DMS 273 (cell line): ENCODE measurements around the gene RAB21.

Source experiments
- DNase-seq: peaks from one replicate; lab custom pipeline; 2025; ENCODE audit not compliant: unreplicated experiment; lab: John Stamatoyannopoulos, UW

RAB21 gene, protein sequence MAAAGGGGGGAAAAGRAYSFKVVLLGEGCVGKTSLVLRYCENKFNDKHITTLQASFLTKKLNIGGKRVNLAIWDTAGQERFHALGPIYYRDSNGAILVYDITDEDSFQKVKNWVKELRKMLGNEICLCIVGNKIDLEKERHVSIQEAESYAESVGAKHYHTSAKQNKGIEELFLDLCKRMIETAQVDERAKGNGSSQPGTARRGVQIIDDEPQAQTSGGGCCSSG

DNA sequence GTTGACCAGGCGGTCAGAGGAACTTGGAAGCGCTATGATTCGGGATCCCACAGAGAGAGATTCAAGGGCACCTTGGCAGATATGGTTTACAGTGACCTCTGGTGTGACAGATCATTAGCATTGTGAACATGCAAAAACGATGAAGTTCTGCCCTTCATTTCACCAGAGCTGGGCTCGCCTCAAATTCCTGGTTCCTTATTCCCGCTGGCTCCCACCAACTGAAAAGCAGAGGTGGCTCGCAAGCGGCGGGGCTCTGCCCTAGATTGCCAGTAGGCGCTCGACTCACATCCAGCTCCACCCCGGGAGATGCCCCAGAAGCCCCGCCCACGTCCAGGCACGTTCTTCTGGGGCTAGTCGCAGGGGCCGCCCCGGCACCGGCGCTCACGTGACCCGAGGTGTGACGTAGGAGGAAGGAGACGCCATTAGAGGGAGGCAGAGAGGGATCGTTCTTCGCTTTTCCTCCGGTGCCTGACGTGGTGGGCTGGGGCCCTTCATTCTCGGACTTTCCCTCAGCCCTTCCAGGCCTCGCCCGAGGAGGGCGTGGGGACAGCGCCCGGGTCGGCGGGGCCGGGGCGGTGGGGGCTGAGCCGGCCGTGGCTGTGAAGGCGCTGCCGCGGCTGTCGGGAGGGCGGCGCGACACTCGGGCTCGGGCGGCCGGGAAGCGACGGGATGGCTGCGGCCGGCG, at the start of gene RAB21:
TSS of gene RAB21 (plus strand) at position 403 of the 685 bp plus-strand sequence. CDS start at position 670, 267 bp downstream.
- peak; percentile 98 for DNase-seq

DNA sequence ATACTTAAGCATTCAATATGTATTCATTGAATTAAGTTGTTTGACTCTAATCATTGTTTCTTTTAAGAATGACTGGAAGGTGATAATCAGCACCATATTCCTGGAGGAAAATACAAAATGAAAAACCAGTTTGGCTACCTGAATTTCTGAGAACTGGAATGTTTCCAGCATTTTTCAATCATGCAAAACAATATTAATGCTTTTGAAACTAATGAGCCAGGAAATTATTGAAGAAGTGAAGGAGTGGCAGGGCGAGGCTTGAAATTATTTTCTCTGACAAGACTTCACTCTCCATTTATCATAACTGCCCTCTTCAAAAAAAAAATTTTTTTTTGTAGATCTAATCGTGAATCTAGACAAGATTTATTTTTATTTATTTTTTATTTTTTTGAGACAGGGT, 49.7 kb upstream of the RAB21 start:
- no peak for DNase-seq

DNA sequence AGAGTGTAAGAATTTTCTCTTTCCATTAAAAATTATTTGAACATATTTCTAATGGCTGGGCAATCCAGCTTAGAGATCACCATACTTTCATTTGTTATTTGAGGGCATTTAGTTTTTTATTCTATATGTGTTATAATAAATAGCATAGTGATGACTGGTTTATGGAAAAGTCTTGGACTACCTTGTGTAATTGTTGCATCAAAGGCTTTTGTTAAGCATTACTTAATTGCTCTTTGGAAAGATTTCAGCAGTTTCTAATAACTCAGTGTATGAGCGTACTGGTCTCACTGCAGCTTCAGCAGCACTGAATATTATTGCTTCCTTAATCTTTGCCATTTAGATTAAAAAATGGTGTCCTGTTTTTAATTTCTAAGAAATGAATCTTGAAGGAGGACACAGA, 46.0 kb upstream of the RAB21 start:
- DNase-seq, result no peak

DNA sequence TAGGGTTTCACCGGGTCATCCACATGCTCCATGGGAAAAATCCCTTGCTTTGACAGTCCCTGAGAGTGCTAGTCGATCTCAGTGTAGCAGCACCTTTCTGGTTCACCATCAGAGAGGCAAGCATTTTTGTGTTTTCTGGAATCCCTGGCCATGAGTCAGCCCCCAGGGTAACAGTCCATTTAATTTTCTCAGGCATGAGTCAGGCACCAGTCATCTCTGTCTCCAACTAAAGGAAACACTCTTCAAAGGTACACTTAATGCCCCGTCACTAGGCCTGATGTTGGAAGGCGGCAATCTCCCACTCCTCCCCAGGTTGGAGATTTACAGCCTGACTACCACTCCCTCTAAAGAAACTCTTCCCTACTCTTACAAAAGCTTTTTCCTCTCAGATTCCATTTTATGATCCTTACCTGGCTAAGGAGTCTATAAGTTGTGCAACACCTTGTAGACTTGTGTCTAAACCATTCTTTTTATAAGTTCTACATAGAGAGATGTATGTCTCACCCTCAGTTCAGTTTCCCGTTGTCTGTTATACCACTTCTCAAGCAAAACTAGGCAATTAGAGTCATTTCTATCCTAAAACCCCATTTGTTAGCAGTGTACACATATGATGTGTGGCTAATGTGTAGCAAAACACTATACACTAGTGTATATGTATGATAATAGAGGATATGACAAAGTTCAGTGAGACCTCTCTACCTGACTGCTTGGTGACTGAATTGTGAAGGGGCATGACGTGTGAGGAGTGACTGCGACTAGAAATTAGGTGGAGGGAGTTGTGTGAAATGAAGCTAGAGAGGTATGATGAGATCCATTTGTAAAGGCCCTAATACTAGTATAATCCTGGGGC, 44.2 kb upstream of the RAB21 start:
- no peak for DNase-seq

DNA sequence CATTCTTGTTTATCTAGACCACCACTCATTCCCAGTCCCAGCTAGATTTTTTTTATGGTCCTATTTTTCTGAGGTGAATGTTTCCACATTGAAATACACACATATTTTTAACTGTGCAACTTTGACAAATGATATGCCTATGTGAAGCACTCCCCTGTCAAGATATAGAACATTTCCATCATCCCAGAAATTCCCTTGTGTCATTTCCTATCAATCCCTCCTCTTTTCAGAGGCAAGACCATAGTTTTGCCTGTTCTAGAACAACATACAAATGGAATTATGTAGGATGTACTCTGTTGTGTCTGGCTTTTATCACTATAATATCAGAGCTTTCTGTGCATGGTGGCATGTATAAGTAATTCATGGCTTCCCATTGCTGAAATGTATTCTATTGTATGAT, 36.1 kb upstream of the RAB21 start:
- no peak for DNase-seq

DNA sequence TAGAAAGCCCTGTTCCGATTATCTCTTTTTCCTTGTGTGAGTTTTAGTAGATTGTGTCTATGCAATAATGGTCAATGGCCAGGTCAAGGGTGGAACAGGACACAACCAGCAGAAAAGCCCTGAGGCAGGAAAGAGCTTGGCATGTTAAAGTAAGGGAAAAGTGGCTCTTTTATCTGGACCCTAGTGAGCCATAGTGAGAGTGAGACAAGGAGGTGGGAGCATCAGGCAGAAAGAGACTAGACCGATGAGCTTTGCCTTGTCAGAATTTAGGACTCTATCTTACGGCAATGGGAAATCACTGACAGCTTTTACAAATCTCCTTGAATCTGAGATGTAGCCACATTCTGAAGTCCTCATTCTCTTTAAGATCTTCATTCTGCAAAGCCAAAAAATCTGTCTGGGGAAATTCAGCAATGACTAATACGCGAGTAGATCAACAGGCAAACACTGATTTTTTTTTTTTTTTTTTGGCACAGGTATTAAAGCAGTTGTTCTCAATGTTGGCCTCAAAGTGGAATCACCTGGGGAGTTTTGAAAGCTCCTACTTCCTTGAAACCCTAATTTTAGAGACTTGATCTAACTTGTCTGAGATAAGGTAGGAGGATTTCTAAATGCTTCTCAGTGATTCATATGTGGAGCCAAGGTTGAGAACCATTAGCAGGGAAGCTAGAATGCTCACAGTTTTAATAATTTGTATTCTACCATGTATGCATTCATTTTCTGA, 34.9 kb upstream of the RAB21 start:
- no peak for DNase-seq

DNA sequence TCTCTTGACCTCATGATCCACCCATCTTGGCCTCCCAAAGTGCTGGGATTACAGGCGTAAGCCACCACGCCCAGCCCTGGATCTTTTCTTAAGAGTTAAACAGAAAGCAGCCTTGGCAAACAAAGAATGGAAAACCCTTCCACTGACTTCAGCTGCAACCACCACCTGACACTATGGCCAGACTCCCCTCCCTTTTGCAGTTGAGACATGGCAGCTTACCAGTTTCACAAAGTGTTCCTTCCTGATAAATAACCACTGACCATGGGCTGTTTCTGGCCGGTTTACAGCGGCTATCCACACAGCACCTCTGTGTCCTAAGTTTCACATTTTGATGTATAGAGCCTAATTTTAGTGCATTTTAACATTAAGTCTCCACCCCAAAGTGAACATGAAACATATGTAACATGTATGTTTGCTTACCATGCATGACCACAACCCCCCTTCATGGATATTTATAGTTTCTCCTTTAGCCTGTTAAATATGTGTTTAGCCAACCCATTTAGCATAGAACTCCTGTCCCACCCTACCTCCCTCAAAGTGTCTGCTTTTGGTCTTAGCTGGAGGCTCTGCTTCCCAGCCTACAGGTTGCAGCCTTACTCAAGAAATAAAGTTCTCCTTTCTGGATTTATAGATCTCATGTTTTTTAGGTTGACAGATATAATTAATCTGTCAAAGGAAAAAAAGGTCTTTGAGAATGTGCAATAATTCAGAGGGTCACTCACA, 32.7 kb upstream of the RAB21 start:
- no peak for DNase-seq

DNA sequence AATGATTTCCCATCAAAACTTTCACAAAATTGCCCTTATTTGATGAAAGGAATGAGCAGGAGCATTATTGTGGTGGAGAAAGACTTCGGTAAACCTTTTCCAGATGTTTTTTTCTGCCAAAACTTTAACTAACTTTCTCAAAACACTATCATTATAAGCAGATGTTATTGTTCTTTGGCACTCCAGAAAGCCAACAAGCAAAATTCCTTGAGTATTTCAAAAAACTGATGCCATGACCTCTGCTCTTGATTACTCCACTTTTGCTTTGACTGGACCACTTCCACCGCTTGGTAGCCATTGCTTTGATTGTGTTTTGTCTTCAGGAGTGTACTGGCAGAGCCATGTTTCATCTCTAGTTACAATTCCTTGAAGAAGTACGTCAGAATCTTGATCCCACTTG, 29.7 kb upstream of the RAB21 start:
- DNase-seq, result no peak

DNA sequence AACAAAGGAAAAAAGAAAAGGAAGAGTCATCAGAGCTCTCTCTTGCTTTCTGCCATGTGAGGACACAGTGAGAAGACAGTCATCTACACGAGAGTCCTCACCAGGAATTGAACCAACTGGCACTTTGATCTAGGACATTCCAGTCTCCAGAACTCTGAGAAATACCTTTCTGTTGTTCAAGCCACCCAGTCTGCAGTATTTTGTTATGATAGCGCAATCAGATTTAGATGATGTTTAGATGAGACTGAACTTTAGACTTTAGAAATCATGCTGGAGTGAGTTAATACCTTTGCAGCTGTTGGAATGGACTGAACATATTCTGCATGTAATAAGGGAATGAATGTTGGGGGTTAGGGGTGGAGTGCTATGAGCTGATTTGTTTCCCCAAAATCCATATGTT, 28.1 kb upstream of the RAB21 start:
- DNase-seq, result no peak

DNA sequence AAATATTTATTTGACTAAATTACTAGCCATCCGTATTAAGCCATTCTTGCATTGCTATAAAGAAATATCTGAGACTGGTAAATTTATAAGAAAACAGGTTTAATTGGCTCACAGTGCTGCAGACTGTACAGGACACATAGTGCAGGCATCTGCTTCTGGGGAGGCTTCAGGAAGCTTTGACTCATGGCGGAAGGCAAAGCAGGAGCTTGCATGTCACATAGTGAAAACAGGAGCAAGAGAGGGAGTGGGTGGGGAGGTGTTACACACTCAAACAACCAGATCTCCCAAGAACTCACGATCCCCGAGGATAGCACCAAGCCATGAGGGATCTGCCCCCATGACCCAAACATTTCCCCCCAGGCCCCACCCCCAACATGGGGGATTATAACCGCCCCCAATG, 26.7 kb upstream of the RAB21 start:
- no peak for DNase-seq

DNA sequence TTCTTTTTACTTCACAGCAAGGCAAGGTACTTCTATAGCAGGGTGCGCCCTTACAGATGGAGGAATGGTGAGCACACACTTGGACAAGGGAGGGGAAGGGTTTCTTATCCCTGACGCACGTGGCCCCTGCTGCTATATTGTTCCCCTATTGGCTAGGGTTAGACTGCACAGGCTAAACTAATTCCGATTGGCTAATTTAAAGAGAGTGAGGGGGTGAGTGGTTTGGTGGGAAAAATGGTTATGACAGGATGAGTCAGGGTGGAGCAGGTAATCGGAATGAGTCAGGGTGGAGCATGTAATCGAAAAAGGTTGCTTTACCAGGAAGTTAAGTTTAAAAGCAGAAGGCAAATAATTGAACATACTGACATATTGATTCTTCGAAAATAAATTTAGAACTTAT, 23.7 kb upstream of the RAB21 start:
- DNase-seq, result no peak

DNA sequence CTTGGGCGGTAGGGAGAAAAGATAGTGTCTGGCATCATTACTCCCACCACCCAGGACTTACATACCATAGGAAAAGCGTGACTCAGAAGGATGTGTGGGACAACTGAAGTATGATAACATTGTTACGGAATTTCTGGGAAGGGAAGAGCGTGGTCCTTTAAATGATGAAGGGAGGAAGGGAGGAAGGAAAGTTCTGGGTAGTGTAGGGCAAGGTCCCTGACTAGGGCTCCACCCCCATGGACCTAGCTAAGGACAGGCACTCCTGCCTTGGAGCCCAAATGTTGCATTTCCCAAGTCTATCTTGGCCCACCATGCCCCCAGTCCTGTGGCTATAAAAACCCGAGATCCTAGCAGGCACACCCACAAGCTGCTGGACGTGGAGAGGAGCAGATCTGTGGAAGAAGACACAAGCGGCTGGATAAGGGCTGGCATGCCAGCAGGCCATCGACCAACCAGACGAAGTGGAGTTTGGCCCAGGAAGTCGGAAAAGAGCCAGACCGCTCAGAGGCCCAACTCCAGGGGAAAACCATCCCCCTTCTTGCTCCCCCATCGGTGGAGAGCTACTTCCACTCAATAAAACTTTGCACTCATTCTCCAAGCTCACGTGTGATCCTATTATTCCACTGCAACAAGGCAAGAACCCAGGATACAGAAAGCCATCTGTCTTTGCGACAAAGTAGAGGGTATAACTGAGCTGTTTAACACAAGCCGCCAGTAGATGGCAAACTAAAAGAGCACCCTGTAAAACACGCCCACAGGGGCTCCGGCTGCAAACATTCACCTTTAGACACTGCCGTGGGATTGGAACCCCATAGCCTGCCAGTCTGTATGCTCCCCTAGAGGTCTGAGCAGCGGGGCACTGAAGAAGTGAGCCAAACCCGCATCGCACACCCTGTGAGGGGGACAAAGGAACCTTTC, 23.0 kb upstream of the RAB21 start:
- peak; percentile 18 for DNase-seq

DNA sequence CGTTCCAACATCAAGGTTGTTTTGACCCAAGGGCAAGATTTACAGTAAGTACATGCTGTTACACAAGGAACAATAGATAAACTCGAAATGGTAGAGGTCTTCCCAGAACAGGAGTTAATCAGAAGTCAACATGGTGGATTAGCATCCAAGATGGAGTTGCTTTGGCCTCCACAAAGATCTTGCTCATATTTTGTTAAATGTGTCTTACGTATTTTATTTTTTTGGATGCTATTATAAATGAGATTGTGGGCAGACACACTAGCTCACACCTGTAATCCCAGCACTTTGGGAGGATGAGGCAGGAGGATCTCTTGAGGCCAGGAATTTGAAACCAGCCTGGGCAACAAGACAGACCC, 22.3 kb upstream of the RAB21 start:
- no peak for DNase-seq

DNA sequence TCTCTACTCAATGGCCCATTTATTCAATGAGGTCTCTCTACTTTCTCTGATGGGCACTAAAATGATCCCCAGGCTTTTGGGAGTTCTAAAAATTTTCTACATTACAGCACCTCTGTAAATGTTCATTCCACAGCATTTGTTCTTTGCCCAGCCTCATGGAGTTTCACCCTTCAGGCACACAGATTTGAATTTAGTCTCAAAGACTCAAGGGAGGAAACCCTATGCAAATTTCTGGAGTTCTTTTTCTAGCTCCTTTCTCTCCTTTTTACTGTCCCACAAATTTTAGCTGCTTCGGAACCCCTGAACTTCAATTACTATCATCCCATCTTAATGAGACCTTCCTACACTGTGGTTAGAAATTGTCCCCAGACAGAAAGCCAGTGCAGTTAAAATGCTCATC, 17.5 kb upstream of the RAB21 start:
- no peak for DNase-seq

DNA sequence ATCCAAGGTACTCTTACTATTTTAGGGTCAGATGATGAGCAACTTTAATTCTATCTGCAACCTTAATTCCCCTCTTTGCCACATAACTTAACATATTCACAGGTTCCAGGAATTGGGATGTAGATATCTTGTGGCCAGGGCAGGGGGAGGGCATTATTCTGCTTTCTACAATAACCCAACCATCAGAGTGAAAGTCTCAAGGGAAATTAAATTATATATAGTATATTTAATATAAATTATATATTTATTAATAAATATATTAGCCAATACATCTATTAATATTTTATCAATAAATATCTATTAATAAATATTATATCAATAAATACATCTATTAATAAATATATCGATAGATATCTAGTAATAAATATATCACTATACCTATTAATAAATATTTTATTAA, 11.7 kb upstream of the RAB21 start:
- no peak for DNase-seq

DNA sequence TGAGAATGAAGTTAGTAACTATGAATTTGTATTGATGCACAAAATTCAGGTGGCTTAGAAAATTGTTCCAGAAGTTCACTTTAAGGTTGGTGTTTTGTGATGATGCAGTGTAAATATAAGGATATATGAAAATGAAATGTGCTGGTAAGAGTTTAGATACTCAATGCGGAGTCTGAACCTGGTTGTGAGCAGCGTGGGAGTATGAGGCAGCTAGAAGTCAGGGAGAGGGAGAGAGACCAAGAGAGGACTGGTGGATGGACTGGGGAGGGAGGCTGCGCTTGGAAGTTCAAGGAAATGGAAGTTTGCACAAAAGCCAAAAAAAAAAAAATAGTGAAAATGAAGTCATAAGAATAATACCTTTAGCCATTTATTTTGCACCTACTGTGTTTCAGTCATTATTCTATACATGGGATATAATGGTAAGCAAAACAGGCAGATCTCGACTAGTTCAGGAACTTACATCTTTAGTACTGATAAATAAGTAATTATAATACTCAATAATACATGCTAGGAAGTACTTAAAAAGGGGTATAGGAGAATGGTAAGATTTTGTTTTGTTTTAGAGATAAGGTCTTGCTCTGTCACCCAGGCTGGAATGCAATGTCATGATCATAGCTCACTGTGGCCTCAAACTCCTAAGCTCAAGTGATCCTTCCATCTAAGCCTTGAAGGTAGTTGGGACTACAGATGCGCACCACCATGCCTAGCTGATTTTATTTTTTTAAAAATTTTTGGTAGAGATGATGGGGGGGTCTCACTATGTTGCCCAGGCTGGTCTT, 10.0 kb upstream of the RAB21 start:
- no peak for DNase-seq

DNA sequence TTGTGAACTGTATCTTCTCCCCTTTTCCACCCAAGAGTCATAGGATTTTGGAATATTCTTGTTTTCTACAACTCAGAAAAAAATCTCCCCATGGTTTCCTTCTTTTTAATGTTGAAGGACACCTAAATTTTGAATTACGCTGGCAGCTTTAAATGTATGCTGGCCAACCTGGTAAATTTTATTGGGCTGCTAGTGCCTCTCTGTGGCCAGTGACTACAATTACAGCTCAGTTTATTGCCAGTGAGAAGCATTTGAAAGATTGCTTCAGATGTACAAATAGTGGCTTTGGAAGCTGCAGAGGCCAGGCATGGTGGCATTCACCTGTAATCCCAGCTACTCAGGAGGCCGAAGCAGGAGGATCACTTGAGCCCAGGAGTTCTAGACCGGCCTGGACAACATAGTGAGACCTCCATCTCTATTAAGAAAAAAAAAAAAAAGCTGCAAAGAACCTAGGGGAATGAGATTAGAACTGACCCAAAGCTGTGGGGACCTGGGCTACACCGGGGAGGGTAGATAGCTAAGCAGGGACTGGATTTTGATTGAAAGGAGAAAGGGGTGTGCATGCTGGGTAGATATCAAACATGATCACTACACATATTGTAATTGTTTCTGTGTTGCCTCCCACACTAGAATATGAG, 7.6 kb upstream of the RAB21 start:
- DNase-seq, result peak; percentile 73

DNA sequence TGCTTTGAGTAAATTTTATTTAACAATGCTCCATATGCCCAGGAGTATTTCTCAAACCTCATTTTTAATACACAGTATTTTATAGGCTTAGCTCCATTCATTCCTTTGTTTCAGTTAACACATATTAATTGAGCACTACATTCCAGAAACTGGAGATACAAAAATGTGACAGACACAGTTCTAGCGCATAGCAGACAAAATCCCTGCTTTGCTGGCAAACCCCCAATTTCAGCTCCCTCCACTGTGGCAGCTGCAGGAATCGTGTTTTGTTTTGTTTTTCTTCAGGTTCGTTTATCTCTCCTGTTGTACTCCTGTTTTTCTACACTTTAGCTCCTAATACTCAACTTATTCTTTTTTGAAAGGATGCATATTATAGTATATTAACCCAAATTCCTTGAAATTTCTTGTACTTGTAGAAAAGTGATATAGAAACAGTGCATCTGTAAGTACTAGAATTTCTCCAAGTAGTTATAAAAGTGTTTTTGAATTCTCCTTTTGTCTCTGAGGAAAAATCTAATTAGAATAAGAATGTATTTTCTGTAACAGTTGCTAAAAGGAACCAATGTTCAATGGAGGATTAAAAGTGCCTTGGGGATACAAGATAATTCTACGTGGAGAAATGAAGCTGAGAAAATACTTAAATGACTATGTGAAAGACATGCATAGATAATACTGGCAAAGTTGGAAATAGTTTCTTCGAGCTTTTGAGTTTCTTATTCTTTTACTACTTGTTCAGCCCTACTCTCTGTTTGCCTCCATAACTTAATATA, 6.4 kb upstream of the RAB21 start:
- DNase-seq, result peak; percentile 9
